ENCODE data around the gene NRXN3.

The NRXN3 gene

GRCh38 chr14:78627114-78627513 is 456.9 kb downstream of the NRXN3 start:
- Histone ChIP-seq H3K4me1 (ENCODE audit: insufficient read depth, low read length, severe bottlenecking) (no peaks in the 10 kb centered on the region), H3F3A (ENCODE audit: insufficient read depth, low read length) (no peaks in the 10 kb centered on the region), H3K27me3 (ENCODE audit: insufficient read depth, low read length) (no peaks in the 10 kb centered on the region), H3K4me3 (ENCODE audit: low read depth, low read length, poor library complexity, severe bottlenecking) (no peak overlapping the region), H3K4me2 (ENCODE audit: low read length) (no peak overlapping the region), H3K27ac (ENCODE audit: low read depth, low read length, poor library complexity, severe bottlenecking) (no peak overlapping the region), H4K20me1 (ENCODE audit: insufficient read depth, low read length) (no peaks in the 10 kb centered on the region), H2AFZ (ENCODE audit: low read length) (no peak overlapping the region), H3K9me2 (ENCODE audit: low read depth, low read length) (no peaks in the 10 kb centered on the region), H3K9ac (ENCODE audit: low read length) (no peak overlapping the region), H3K36me3 (ENCODE audit: insufficient read depth, low read length) (no peaks in the 10 kb centered on the region), H3K79me2 (ENCODE audit: insufficient read depth, low read length) (no peaks in the 10 kb centered on the region), H3K9me3 (ENCODE audit: low read length) (no peaks in the 10 kb centered on the region)
- TF ChIP-seq EZH2 (IDR thresholded peaks at IDR 0.05; ENCODE audit: borderline replicate concordance, low read length): no peak
- TF ChIP-seq CTCF (IDR thresholded peaks at IDR 0.05; ENCODE audit: low read length): no peak

- Histone ChIP-seq H3K79me2 (ENCODE audit: insufficient read depth, low read length) (no peaks in the 10 kb centered on the region), H2AFZ (ENCODE audit: low read length) (no peak overlapping the region), H3K9me3 (ENCODE audit: low read length) (no peaks in the 10 kb centered on the region), H3K4me1 (ENCODE audit: insufficient read depth, low read length, severe bottlenecking) (no peaks in the 10 kb centered on the region), H3K9ac (ENCODE audit: low read length) (no peak overlapping the region), H3K9me2 (ENCODE audit: low read depth, low read length) (no peaks in the 10 kb centered on the region), H3K4me3 (ENCODE audit: low read depth, low read length, poor library complexity, severe bottlenecking) (no peak overlapping the region), H3K4me2 (ENCODE audit: low read length) (no peak overlapping the region), H3K36me3 (ENCODE audit: insufficient read depth, low read length) (no peaks in the 10 kb centered on the region), H3K27me3 (ENCODE audit: insufficient read depth, low read length) (no peaks in the 10 kb centered on the region), H3K27ac (ENCODE audit: low read depth, low read length, poor library complexity, severe bottlenecking) (no peak overlapping the region), H4K20me1 (ENCODE audit: insufficient read depth, low read length) (no peaks in the 10 kb centered on the region), H3F3A (ENCODE audit: insufficient read depth, low read length) (no peaks in the 10 kb centered on the region)
- TF ChIP-seq CTCF (IDR thresholded peaks at IDR 0.05; ENCODE audit: low read length): no peak
- no peak for TF ChIP-seq EZH2 (IDR thresholded peaks at IDR 0.05; ENCODE audit: borderline replicate concordance, low read length)
These were observed 461.4 kb downstream of the NRXN3 start for GRCh38 chr14:78631551-78631950.

- no peaks in the 10 kb centered on the region for H3K9me3 ChIP-seq (ENCODE audit: low read length)
- no peaks in the 10 kb centered on the region for H3K36me3 ChIP-seq (ENCODE audit: insufficient read depth, low read length)
- H4K20me1 ChIP-seq (ENCODE audit: insufficient read depth, low read length): no peaks in the 10 kb centered on the region
- H3K27ac ChIP-seq (ENCODE audit: low read depth, low read length, poor library complexity, severe bottlenecking): no peak overlapping the region
- no peak overlapping the region for H3K4me3 ChIP-seq (ENCODE audit: low read depth, low read length, poor library complexity, severe bottlenecking)
- no peaks in the 10 kb centered on the region for H3K79me2 ChIP-seq (ENCODE audit: insufficient read depth, low read length)
- no peaks in the 10 kb centered on the region for H3K9me2 ChIP-seq (ENCODE audit: low read depth, low read length)
- no peaks in the 10 kb centered on the region for H3K27me3 ChIP-seq (ENCODE audit: insufficient read depth, low read length)
- no peaks in the 10 kb centered on the region for H3K4me1 ChIP-seq (ENCODE audit: insufficient read depth, low read length, severe bottlenecking)
- TF ChIP-seq EZH2 (IDR thresholded peaks at IDR 0.05; ENCODE audit: borderline replicate concordance, low read length) (no peak), CTCF (IDR thresholded peaks at IDR 0.05; ENCODE audit: low read length) (no peak)
- H3K4me2 ChIP-seq (ENCODE audit: low read length): no peak overlapping the region
- no peak overlapping the region for H2AFZ ChIP-seq (ENCODE audit: low read length)
- no peak overlapping the region for H3K9ac ChIP-seq (ENCODE audit: low read length)
- H3F3A ChIP-seq (ENCODE audit: insufficient read depth, low read length): no peaks in the 10 kb centered on the region
These were observed 463.6 kb downstream of the NRXN3 start for GRCh38 chr14:78633752-78634151.

Data from OCI-LY1 (cell line).